ENCODE data around the gene GLOD4. TPM values are rescaled to one million over a fixed set of nuclear protein-coding genes. Genes with fewer than 3 reads are reported as not detected.

GLOD4 gene
- total and polyA plus RNA-seq, 2 of the 4 experiments (the other 2 are of a cell fraction): 26.3 to 36.7 TPM

DNA sequence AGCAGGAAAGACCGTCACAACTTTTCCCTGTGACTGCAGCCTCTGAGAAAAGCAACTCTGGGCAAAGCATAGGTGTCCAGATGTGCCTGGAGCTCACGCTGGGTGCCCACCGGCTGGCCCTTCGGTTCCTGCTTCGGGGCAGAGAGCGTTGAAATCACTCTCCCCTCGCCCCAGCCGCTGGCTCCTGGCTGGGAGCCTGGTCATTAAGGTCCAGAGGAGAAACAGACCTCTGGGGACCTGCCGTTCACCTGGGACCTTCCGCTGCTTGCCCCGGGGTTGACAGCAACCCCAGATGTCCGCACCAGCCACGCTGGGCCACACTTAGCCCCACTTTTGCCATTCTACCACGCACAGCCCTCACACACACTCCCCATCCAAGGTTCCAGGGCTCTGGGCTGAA lies 13.2 kb upstream of the GLOD4 start:
- Histone ChIP-seq H2AFZ (replicated peaks; ENCODE audit: low read length, poor library complexity) (peak overlapping the region; percentile 27), H4K5ac (ENCODE audit: low read depth, low read length) (peak overlapping the region; percentile 16; the same call in 1 of the 2 replicates), H3K4ac (ENCODE audit: low read depth, low read length) (peak overlapping the region; percentile 6; the same call in 1 of the 2 replicates), H3K18ac (ENCODE audit: low read depth, low read length) (no peak overlapping the region), H3K4me2 (ENCODE audit: low read depth, low read length) (0 out of 2 replicates have a peak overlapping the region, but pooled peaks have one; percentile 1), H4K8ac (ENCODE audit: low read depth in 2 of 2, low read length in 2 of 2) (peak overlapping the region in 1 of 2 experiments; percentile 10; a peak in 1 of 4 replicates), H2AK5ac (ENCODE audit: low read depth, low read length) (no peak overlapping the region), H2BK15ac (ENCODE audit: low read depth, low read length) (no peak overlapping the region), H3K9me1 (ENCODE audit: insufficient read depth, low read length) (peaks cover 4% of the 10 kb centered on the region; the same call in 1 of the 2 replicates), H3K79me1 (ENCODE audit: low read depth in 1 of 2, low read length in 2 of 2) (peaks cover 4 to 21% of the 10 kb centered on the region in 2 experiments; a peak in 3 of 4 replicates), H4K91ac (ENCODE audit: insufficient read depth, low read depth, low read length) (0 out of 2 replicates have a peak overlapping the region, but pooled peaks have one; percentile 26), H3K23ac (ENCODE audit: low read depth, low read length) (no peak overlapping the region), H2BK20ac (ENCODE audit: low read depth, low read length) (0 out of 2 replicates have a peak overlapping the region, but pooled peaks have one; percentile 9), H2BK5ac (ENCODE audit: low read depth, low read length, poor library complexity, severe bottlenecking) (no peak overlapping the region), H3K36me3 (ENCODE audit: control insufficient read depth, insufficient read depth, low read length) (peaks cover 50% of the 10 kb centered on the region), H3K56ac (ENCODE audit: extremely low read depth, insufficient read depth, low read length) (no peak overlapping the region), H3K27me3 (ENCODE audit: control insufficient read depth, insufficient read depth, low read length) (no peaks in the 10 kb centered on the region), H3K4me3 (ENCODE audit: insufficient read depth, low read depth, low read length) (no peak overlapping the region), H3K9ac (ENCODE audit: low read depth, low read length) (no peak overlapping the region), H3K4me1 (ENCODE audit: control insufficient read depth, insufficient read depth, low read length) (peaks cover 12% of the 10 kb centered on the region; the same call in 1 of the 2 replicates), H2BK120ac (ENCODE audit: low read depth, low read length) (no peak overlapping the region), H3K14ac (replicated peaks; ENCODE audit: low read depth, low read length) (peak overlapping the region; percentile 10; the same call in 1 of the 2 replicates), H4K20me1 (ENCODE audit: insufficient read depth, low read length) (peaks cover 29% of the 10 kb centered on the region), H3K9me3 (ENCODE audit: control insufficient read depth, insufficient read depth, low read length) (no peaks in the 10 kb centered on the region), H3K27ac (ENCODE audit: insufficient read depth, low read length) (peak overlapping the region; percentile 19), H2AK9ac (replicated peaks; ENCODE audit: low read depth, low read length, poor library complexity) (no peak overlapping the region)
- DNase-seq: no peak
- intact Hi-C loops (cut with micrococcal nuclease): loop anchor here (10.0 kb wide), 1 partner anchor 110 kb away; no protein-coding TSS in a partner anchor
- dilution Hi-C loops (cut with HindIII; ENCODE audit: low sequenced_read_pairs, unreplicated experiment): loop anchor here (25.0 kb wide), 1 partner anchor 192 kb away; the partner anchor contains the start of genes NXN and TIMM22
- ChIA-PET POLR2A (ENCODE audit: unreplicated experiment) (interaction anchor here (0.7 kb wide), 1 partner anchor 8 kb away, joined by 7 read pairs; no protein-coding TSS in a partner anchor), CTCF (interaction anchor here (0.6 to 2.9 kb wide), 4 partner anchors 9 to 186 kb away, joined by 3 to 14 read pairs (median 4); no protein-coding TSS in a partner anchor)
- ATAC-seq (ENCODE audit: low read depth): no peak
- BruUV-seq (replicated peaks): no TSS peak
- in situ Hi-C loops (cut with MboI; ENCODE audit: low sequenced_read_pairs): no loop called here
- TF ChIP-seq POLR2A (IDR thresholded peaks at IDR 0.05; ENCODE audit: low read depth, low read length) (no peak), MXI1 (IDR thresholded peaks at IDR 0.05; ENCODE audit: borderline replicate concordance, low read depth, low read length) (no peak)
- 85% methylated on average over 10 of the region's 14 CpGs; no CpG with 5 or more reads in 1 of the 2 experiments for WGBS, 2 experiments (ENCODE audit: extremely low coverage in 2 of 2, insufficient read length in 1 of 2)

Measured in IMR-90 (cell line).